Posterior vena cava (tissue), 2 donors: ENCODE results near the gene ADAM12. TPM values are rescaled to one million over a fixed set of nuclear protein-coding genes. Genes with fewer than 3 reads are reported as not detected.
"Not testable (repeated sequence)": the region's sequence is repeated elsewhere in the genome, so short reads cannot be mapped to it uniquely, and the experiment has no call there.

Experiments used
- DNase-seq: peaks from one replicate; pipeline ENCODE4 v3.0.0-alpha.2; 2020; ENCODE audit warnings: low spot score
- intact Hi-C, 2 donors: fragments of 100-400 bp; cut with DNase I; formaldehyde crosslinking; loops; one replicate each; pipeline versions ENCODE4 v1.14.1 to v1.14.2; 2022 to 2023
- total RNA-seq, 2 donors: library from RNA; stranded (reverse); fragmentation: NEBNext Ultra II Directional; extraction: Animal tissue kit (Norgen Biotek cat#: 25700); gene quantifications; one replicate each; pipeline ENCODE4 v1.2.1, GENCODE V29; 2021
- donor health status: DM: yes; HTN: yes; CAD: no.
- donor health status: DM: yes; HTN: yes; CAD: no.

Gene ADAM12
- total RNA-seq, 2 donors from 2014 or later: 2.2 to 2.8 TPM

- no peak for DNase-seq
- intact Hi-C loops: no loop called here
These were observed 7.8 kb downstream of the ADAM12 start for GRCh38 chr10:126380352-126381076.

- DNase-seq, intact Hi-C loops: not testable (repeated sequence)
These were observed 9.1 kb downstream of the ADAM12 start for GRCh38 chr10:126379166-126379565.

GRCh38 chr10:126376956-126377355 is 11.3 kb downstream of the ADAM12 start:
- no peak for DNase-seq
- intact Hi-C loops: no loop called here

GRCh38 chr10:126375926-126376554 is 12.2 kb downstream of the ADAM12 start:
- no peak for DNase-seq
- intact Hi-C loops: no loop called here

- intact Hi-C loops: no loop called here
- DNase-seq: no peak
These were observed 13.0 kb downstream of the ADAM12 start for GRCh38 chr10:126375299-126375698.

GRCh38 chr10:126374435-126374834 is 13.8 kb downstream of the ADAM12 start:
- intact Hi-C loops: no loop called here
- DNase-seq: no peak

- intact Hi-C loops: no loop called here
- DNase-seq: no peak
These were observed 14.3 kb downstream of the ADAM12 start for GRCh38 chr10:126373972-126374371.

GRCh38 chr10:126373147-126373546 is 15.1 kb downstream of the ADAM12 start:
- intact Hi-C loops: no loop called here
- DNase-seq: no peak

- intact Hi-C loops: no loop called here
- no peak for DNase-seq
These were observed 15.9 kb downstream of the ADAM12 start for GRCh38 chr10:126372396-126372795.

GRCh38 chr10:126369125-126369710 is 19.1 kb downstream of the ADAM12 start:
- no peak for DNase-seq
- intact Hi-C loops: no loop called here

- intact Hi-C loops: no loop called here
- no peak for DNase-seq
These were observed 31.1 kb downstream of the ADAM12 start for GRCh38 chr10:126357169-126357568.

GRCh38 chr10:126353666-126354065 is 34.6 kb downstream of the ADAM12 start:
- no peak for DNase-seq
- intact Hi-C loops: no loop called here

GRCh38 chr10:126352453-126352852 is 35.8 kb downstream of the ADAM12 start:
- DNase-seq: no peak
- intact Hi-C loops: no loop called here

GRCh38 chr10:126351021-126351420 is 37.3 kb downstream of the ADAM12 start:
- DNase-seq: no peak
- intact Hi-C loops: no loop called here

GRCh38 chr10:126350216-126350992 is 37.9 kb downstream of the ADAM12 start:
- no peak for DNase-seq
- intact Hi-C loops: no loop called here

- no peak for DNase-seq
These were observed 38.6 kb downstream of the ADAM12 start for GRCh38 chr10:126349676-126350075.

GRCh38 chr10:126349101-126349500 is 39.2 kb downstream of the ADAM12 start:
- no peak for DNase-seq
- intact Hi-C loops: no loop called here

More at GRCh38 chr10:126349676-126350075, 38.6 kb downstream of the ADAM12 start:
- intact Hi-C loops: no loop called here

GRCh38 chr10:126343496-126343895 is 44.8 kb downstream of the ADAM12 start:
- DNase-seq, intact Hi-C loops: not testable (repeated sequence)

GRCh38 chr10:126342680-126343079 is 45.6 kb downstream of the ADAM12 start:
- DNase-seq: no peak
- intact Hi-C loops: no loop called here

GRCh38 chr10:126341491-126341890 is 46.8 kb downstream of the ADAM12 start:
- intact Hi-C loops: no loop called here
- no peak for DNase-seq
